Loucy (cell line): ENCODE measurements around the gene WSB2.

Experiments used
- CTCF ChIP-seq: fragments of 200-600 bp; sonication (generic); conservative IDR thresholded peaks from 2 replicates; pipeline ENCODE4 v1.5.1; 2014; ENCODE audit warnings: mild to moderate bottlenecking, antibody characterized with exemption, low read length
- EZH2phosphoT487 ChIP-seq: fragments of 200-600 bp; IDR thresholded peaks from 2 replicates; pipeline ENCODE4 v1.6.1; 2018; ENCODE audit warnings: antibody characterized with exemption, mild to moderate bottlenecking, moderate library complexity, borderline replicate concordance

DNA sequence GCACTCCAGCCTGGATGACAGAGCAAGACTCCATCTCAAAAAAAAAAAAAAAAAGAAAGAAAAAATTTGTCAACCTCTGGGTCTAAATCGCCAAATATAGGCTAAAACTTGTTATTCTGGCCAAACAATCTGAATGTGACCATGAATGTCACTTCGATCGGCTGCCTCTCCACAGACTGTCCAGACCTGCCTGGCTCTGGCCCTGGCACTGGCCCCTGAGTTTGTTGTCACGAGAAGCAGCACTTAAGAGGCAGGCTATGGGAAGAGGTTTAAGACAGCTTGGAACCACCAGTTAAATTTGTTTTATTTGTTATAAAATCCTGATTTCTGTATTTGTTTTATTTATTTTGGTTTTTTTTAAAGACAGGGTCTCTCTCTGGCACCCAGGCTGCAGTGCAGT is 14.5 kb downstream of the WSB2 start:
- TF ChIP-seq CTCF, result no peak
- no peak for TF ChIP-seq EZH2phosphoT487
